DOHH2 (cell line): ENCODE measurements around the gene EBF3.

Source experiments
- H3F3A ChIP-seq: fragments of 200-600 bp; sonication (generic), shearing (Covaris generic); 2 replicates; pipeline ENCODE4 v1.6.0; 2016; ENCODE audit warnings: antibody characterized with exemption, mild to moderate bottlenecking; ENCODE audit not compliant: control insufficient read depth, insufficient read depth
- H3K27ac ChIP-seq: fragments of 200-600 bp; sonication (generic); 2 replicates; pipeline ENCODE4 v1.5.1; 2014; ENCODE audit warnings: low read depth, mild to moderate bottlenecking, low read length, moderate library complexity
- H3K27me3 ChIP-seq: fragments of 200-600 bp; sonication (generic); 2 replicates; pipeline ENCODE4 v1.6.1; 2014; ENCODE audit warnings: mild to moderate bottlenecking, low read length, mixed read lengths; ENCODE audit not compliant: control insufficient read depth
- H3K36me3 ChIP-seq: fragments of 200-600 bp; sonication (generic); 2 replicates; pipeline ENCODE4 v1.6.1; 2014; ENCODE audit warnings: mild to moderate bottlenecking, low read length, moderate library complexity, mixed read lengths; ENCODE audit not compliant: control insufficient read depth
- H3K4me1 ChIP-seq: fragments of 200-600 bp; sonication (generic); 2 replicates; pipeline ENCODE4 v1.6.1; 2014; ENCODE audit warnings: mild to moderate bottlenecking, low read length, mixed read lengths; ENCODE audit not compliant: control insufficient read depth
- H3K4me2 ChIP-seq: fragments of 200-600 bp; sonication (generic); 2 replicates; pipeline ENCODE4 v1.6.0; 2014; ENCODE audit warnings: mild to moderate bottlenecking, low read length, moderate library complexity
- H3K4me3 ChIP-seq: fragments of 200-600 bp; sonication (generic); 2 replicates; pipeline ENCODE4 v1.5.1; 2014; ENCODE audit warnings: mild to moderate bottlenecking, low read length, mixed read lengths
- H3K79me2 ChIP-seq: fragments of 200-600 bp; sonication (generic); 2 replicates; pipeline ENCODE4 v1.6.1; 2014; ENCODE audit warnings: mild to moderate bottlenecking, low read length, mixed read lengths; ENCODE audit not compliant: control insufficient read depth
- H3K9me2 ChIP-seq: fragments of 200-600 bp; sonication (generic); replicated peaks from 2 replicates; pipeline ENCODE4 v1.6.1; 2014; ENCODE audit warnings: mild to moderate bottlenecking, low read length, mixed read lengths; ENCODE audit not compliant: control insufficient read depth
- H3K9me3 ChIP-seq: fragments of 200-600 bp; sonication (generic); 2 replicates; pipeline ENCODE4 v1.6.1; 2014; ENCODE audit warnings: antibody characterized with exemption, low read length, mixed read lengths; ENCODE audit not compliant: control insufficient read depth, insufficient read depth
- H4K20me1 ChIP-seq: fragments of 200-600 bp; sonication (generic); 2 replicates; pipeline ENCODE4 v1.6.0; 2014; ENCODE audit warnings: low read depth, mild to moderate bottlenecking, antibody characterized with exemption, low read length, moderate library complexity; ENCODE audit not compliant: control insufficient read depth, insufficient read depth
- EZH2phosphoT487 ChIP-seq: fragments of 200-600 bp; sonication (generic); IDR thresholded peaks from 2 replicates; pipeline ENCODE4 v1.6.1; 2017; ENCODE audit warnings: borderline replicate concordance, mild to moderate bottlenecking, antibody characterized with exemption, low read length, moderate library complexity, mixed read lengths
- TF ChIP-seq, protein P1 (sequence below): fragments of 200-600 bp; sonication (generic); IDR thresholded peaks from one replicate; pipeline ENCODE4 v1.5.1; 2014; ENCODE audit warnings: antibody characterized with exemption, mild to moderate bottlenecking, low read depth, low read length; ENCODE audit not compliant: poor library complexity, severe bottlenecking

Gene EBF3

DNA sequence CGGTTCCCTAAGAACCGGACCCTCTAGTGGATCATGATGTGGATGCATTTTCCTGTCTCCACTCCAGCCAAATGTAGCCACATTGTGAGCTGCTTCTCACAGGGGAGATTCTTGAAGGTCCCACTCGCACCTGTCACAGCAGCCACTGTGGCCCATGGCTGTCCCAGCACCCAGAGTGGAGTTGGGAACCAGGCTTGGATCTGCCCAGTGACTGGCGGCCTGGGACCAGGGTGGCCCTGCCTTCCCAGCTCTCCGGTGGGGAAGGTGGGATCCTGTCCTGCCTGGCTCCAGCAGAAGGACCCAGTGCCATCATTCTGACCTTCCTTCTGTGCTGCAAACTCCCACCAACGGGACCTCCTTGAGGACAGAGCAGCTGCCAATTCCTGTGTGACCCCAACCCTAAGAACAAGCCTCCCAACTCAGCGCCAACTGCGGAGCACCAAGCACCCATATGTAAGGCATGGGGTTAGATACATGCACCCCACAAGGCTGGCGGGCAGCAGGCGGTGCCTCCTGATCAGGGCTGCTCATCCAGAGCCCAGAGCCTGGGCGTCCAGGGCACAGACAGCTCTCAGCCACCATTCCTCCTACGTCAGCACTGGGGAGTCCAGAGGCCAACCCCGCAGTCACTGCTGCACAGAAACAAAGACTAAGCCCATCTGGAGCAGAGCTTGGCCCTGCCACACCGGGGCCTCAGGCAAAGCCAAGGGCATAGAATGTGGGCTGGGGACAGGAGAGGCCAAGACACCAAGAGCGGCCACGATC, 28.8 kb downstream of the EBF3 start:
- no peak for TF ChIP-seq EZH2phosphoT487
- TF ChIP-seq, protein P1, sequence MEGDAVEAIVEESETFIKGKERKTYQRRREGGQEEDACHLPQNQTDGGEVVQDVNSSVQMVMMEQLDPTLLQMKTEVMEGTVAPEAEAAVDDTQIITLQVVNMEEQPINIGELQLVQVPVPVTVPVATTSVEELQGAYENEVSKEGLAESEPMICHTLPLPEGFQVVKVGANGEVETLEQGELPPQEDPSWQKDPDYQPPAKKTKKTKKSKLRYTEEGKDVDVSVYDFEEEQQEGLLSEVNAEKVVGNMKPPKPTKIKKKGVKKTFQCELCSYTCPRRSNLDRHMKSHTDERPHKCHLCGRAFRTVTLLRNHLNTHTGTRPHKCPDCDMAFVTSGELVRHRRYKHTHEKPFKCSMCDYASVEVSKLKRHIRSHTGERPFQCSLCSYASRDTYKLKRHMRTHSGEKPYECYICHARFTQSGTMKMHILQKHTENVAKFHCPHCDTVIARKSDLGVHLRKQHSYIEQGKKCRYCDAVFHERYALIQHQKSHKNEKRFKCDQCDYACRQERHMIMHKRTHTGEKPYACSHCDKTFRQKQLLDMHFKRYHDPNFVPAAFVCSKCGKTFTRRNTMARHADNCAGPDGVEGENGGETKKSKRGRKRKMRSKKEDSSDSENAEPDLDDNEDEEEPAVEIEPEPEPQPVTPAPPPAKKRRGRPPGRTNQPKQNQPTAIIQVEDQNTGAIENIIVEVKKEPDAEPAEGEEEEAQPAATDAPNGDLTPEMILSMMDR: no peak
- Histone ChIP-seq H3K4me3 (no peak overlapping the region), H4K20me1 (no peaks in the 10 kb centered on the region), H3F3A (no peaks in the 10 kb centered on the region), H3K27ac (no peak overlapping the region), H3K4me2 (no peak overlapping the region), H3K9me2 (no peaks in the 10 kb centered on the region), H3K79me2 (no peaks in the 10 kb centered on the region), H3K9me3 (no peaks in the 10 kb centered on the region), H3K4me1 (no peaks in the 10 kb centered on the region), H3K36me3 (no peaks in the 10 kb centered on the region), H3K27me3 (no peaks in the 10 kb centered on the region)

DNA sequence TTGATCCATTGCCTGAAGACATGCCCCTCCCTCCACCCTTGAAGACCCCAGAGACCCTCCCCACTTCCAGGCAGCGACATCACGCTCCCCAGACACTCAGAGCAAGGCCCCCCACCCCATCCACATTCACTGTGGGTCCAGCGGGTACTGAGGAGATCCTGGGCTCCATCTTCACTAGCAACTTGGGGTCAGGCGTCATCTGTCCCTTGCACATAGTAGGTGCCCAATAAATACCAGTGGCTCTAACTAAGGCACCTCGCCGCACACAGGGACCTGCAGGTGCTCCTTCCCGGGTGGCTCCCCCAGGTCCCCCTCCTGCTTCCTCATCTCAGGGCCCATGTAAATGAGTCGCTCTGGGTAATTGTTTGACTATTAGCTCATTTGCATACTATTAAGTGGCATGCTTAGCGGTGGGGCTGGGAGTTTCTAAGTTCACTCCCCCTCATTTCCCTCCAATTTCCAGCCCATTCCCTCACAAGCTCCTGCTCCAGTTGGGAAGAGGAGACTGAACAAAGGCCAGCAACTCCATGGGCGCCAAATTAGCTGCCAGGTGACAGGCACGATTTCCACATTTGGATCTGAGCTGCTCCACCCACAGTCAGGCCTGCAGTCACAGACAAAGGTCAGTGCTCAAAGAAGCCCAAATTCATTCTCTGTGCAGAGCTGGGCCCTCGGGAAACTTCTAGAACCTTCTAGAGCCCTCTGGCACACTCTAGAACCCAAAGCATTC, 29.7 kb downstream of the EBF3 start:
- Histone ChIP-seq H3K4me1 (no peaks in the 10 kb centered on the region), H3K79me2 (no peaks in the 10 kb centered on the region), H3K27ac (no peak overlapping the region), H3K4me3 (no peak overlapping the region), H3K9me2 (no peaks in the 10 kb centered on the region), H3K36me3 (no peaks in the 10 kb centered on the region), H4K20me1 (no peaks in the 10 kb centered on the region), H3K9me3 (no peaks in the 10 kb centered on the region), H3F3A (no peaks in the 10 kb centered on the region), H3K27me3 (no peaks in the 10 kb centered on the region), H3K4me2 (no peak overlapping the region)
- TF ChIP-seq EZH2phosphoT487: no peak
- TF ChIP-seq, protein P1: no peak

DNA sequence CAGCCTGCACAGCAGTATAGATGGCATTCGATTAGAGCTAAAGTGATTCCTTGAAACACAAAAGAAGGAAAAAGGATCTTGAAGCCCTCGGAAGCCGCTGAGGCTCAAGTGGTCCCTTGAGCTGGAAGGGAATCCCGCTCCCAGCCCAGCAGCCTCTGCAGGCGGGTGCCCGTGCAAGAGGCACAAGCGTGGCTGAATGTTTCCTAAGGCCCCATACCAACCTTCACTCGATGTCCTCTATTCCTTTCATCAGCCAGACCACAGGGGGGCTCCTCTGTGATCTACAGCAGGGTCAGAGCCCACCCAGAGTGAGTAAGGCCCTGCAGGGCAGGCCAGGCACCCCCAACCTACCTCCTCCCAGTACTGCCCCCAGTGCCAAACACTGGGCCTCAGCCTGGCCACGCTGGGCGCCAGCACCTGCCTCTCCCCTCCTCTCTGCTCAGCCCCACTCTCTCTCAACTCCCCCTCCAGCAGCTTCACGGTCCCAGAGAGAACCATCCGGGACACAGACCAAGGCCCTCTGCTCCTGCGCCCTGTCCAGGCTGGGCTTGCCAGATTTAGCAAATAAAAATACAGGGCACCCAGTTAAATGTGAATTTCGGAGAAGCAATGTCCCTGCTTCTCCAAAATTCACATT, 30.5 kb downstream of the EBF3 start:
- H3K9me2 ChIP-seq: no peaks in the 10 kb centered on the region
- no peak overlapping the region for H3K27ac ChIP-seq
- no peaks in the 10 kb centered on the region for H3F3A ChIP-seq
- H3K9me3 ChIP-seq: no peaks in the 10 kb centered on the region
- no peak overlapping the region for H3K4me2 ChIP-seq
- H3K4me1 ChIP-seq: no peaks in the 10 kb centered on the region
- TF ChIP-seq, protein P1: no peak
- no peak for TF ChIP-seq EZH2phosphoT487
- no peaks in the 10 kb centered on the region for H3K79me2 ChIP-seq
- H3K36me3 ChIP-seq: no peaks in the 10 kb centered on the region
- no peak overlapping the region for H3K4me3 ChIP-seq
- H4K20me1 ChIP-seq: no peaks in the 10 kb centered on the region
- no peaks in the 10 kb centered on the region for H3K27me3 ChIP-seq
